ENCODE data around the gene CNTN4. TPM values are rescaled to one million over a fixed set of nuclear protein-coding genes. Genes with fewer than 3 reads are reported as not detected.

Gene CNTN4
- total and polyA plus RNA-seq, 4 donors = 1.5 to 30.7 (median 5.7) TPM

- H3K36me3 ChIP-seq (ENCODE audit: control insufficient read depth in 4 of 4, insufficient read depth in 4 of 4, low read length in 4 of 4) = no peaks in the 10 kb centered on the region
- H3K27ac ChIP-seq (ENCODE audit: low read depth in 1 of 2, low read length in 1 of 2) = no peak overlapping the region
- H3K9ac ChIP-seq (ENCODE audit: insufficient read depth in 1 of 2, low read length in 2 of 2) = no peak overlapping the region
- H3K27me3 ChIP-seq (ENCODE audit: control insufficient read depth in 3 of 3, insufficient read depth in 3 of 3, low read length in 2 of 3) = no peaks in the 10 kb centered on the region
- H3K4me3 ChIP-seq = no peak overlapping the region
- TF ChIP-seq, protein P1, sequence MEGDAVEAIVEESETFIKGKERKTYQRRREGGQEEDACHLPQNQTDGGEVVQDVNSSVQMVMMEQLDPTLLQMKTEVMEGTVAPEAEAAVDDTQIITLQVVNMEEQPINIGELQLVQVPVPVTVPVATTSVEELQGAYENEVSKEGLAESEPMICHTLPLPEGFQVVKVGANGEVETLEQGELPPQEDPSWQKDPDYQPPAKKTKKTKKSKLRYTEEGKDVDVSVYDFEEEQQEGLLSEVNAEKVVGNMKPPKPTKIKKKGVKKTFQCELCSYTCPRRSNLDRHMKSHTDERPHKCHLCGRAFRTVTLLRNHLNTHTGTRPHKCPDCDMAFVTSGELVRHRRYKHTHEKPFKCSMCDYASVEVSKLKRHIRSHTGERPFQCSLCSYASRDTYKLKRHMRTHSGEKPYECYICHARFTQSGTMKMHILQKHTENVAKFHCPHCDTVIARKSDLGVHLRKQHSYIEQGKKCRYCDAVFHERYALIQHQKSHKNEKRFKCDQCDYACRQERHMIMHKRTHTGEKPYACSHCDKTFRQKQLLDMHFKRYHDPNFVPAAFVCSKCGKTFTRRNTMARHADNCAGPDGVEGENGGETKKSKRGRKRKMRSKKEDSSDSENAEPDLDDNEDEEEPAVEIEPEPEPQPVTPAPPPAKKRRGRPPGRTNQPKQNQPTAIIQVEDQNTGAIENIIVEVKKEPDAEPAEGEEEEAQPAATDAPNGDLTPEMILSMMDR (IDR thresholded peaks at IDR 0.05; ENCODE audit: control extremely low read depth, extremely low read depth) = no peak
- DNase-seq (peak; percentile 13 to 79 (median 36)), ATAC-seq (ENCODE audit: insufficient read depth, low FRiP score) (no peak)
- peaks cover 0 to 2% (median 0%) of the 10 kb centered on the region in 4 donors for H3K9me3 ChIP-seq (ENCODE audit: control insufficient read depth in 4 of 4, insufficient read depth in 3 of 4, low read length in 3 of 4)
- WGBS, 2 donors = 86 to 90% methylated on average over 10 of the region's 10 CpGs
- H3K4me1 ChIP-seq (ENCODE audit: control insufficient read depth in 5 of 5, insufficient read depth in 5 of 5, low read length in 5 of 5) = peaks cover 0 to 14% (median 0%) of the 10 kb centered on the region in 5 donors
Measured at GRCh38 chr3:2148561-2149340, 50.1 kb downstream of the CNTN4 start.

DNA sequence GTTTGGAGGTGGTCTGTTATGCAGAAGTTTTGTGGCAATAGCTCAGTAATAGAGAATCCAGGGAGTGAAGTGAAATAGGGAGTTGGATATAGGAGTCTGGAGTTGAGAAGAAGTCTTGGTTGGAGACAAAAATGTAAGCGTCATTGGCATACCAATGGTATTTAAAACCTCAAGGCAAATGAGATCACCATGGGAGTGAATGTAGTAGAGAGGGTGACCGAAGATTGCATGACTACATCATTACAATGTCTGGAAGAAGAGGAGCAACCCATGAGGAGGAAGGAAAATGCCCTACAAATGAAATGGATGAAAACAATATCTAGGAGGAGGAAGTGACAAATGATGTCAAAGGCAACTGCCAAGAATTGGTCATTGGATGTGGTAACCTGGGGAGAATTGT lies 54.4 kb downstream of the CNTN4 start:
- Histone ChIP-seq H3K9ac (ENCODE audit: insufficient read depth in 1 of 2, low read length in 2 of 2) (no peak overlapping the region), H3K27me3 (ENCODE audit: control insufficient read depth in 3 of 3, insufficient read depth in 3 of 3, low read length in 2 of 3) (no peaks in the 10 kb centered on the region), H3K36me3 (ENCODE audit: control insufficient read depth in 4 of 4, insufficient read depth in 4 of 4, low read length in 4 of 4) (no peaks in the 10 kb centered on the region), H3K4me1 (ENCODE audit: control insufficient read depth in 5 of 5, insufficient read depth in 5 of 5, low read length in 5 of 5) (peaks cover 0 to 11% (median 0%) of the 10 kb centered on the region in 5 donors), H3K9me3 (ENCODE audit: control insufficient read depth in 4 of 4, insufficient read depth in 3 of 4, low read length in 3 of 4) (peaks cover 0 to 5% (median 0%) of the 10 kb centered on the region in 4 donors), H3K4me3 (no peak overlapping the region), H3K27ac (ENCODE audit: low read depth in 1 of 2, low read length in 1 of 2) (no peak overlapping the region)
- TF ChIP-seq, protein P1 (IDR thresholded peaks at IDR 0.05; ENCODE audit: control extremely low read depth, extremely low read depth) = no peak
- ATAC-seq (ENCODE audit: insufficient read depth, low FRiP score) (no peak), DNase-seq (no peak)
- WGBS, 2 donors = 90 to 93% methylated on average over 2 of the region's 2 CpGs

DNA sequence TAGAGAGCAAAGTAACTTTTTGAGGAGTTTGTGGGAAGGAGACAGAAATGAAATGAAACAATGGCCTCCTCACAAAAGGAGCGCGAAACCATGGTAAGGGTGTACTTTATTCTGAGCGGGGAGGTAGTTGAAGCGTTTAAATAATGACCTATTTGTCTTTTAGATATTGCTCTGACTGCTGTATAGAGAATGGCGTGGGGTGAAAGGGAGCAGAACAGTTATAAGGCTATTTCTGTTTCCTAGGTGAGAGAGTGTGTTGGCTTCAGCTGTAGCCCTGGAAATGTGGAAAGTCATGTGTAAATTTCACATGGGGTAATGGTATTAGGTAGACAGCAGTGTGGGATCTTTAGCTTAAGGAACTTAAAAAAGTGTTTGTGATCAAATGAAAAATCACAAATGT lies 54.9 kb downstream of the CNTN4 start:
- DNase-seq (no peak), ATAC-seq (ENCODE audit: insufficient read depth, low FRiP score) (no peak)
- Histone ChIP-seq H3K27ac (ENCODE audit: low read depth in 1 of 2, low read length in 1 of 2) (no peak overlapping the region), H3K4me1 (ENCODE audit: control insufficient read depth in 5 of 5, insufficient read depth in 5 of 5, low read length in 5 of 5) (peaks cover 0 to 6% (median 0%) of the 10 kb centered on the region in 5 donors), H3K27me3 (ENCODE audit: control insufficient read depth in 3 of 3, insufficient read depth in 3 of 3, low read length in 2 of 3) (no peaks in the 10 kb centered on the region), H3K9ac (ENCODE audit: insufficient read depth in 1 of 2, low read length in 2 of 2) (no peak overlapping the region), H3K9me3 (ENCODE audit: control insufficient read depth in 4 of 4, insufficient read depth in 3 of 4, low read length in 3 of 4) (peaks cover 0 to 5% (median 0%) of the 10 kb centered on the region in 4 donors), H3K36me3 (ENCODE audit: control insufficient read depth in 4 of 4, insufficient read depth in 4 of 4, low read length in 4 of 4) (no peaks in the 10 kb centered on the region), H3K4me3 (no peak overlapping the region)
- TF ChIP-seq, protein P1 (IDR thresholded peaks at IDR 0.05; ENCODE audit: control extremely low read depth, extremely low read depth) = no peak
- WGBS, 2 donors = 71 to 72% methylated on average over 5 of the region's 5 CpGs
